Loucy (cell line): Measurements from ENCODE around the gene CIRBP.
A peak's percentile ranks its signal among the peaks of the same experiment; 100 is the strongest.

ENCODE experiments used
- H2AFZ ChIP-seq: fragments of 200-600 bp; sonication (generic); 2 replicates; pipeline ENCODE4 v1.6.0; 2016; ENCODE audit warnings: antibody characterized with exemption, mild to moderate bottlenecking, low read length, moderate library complexity
- H3F3A ChIP-seq: fragments of 200-600 bp; 2 replicates; pipeline ENCODE4 v1.6.0; 2016; ENCODE audit warnings: antibody characterized with exemption, low read depth, mild to moderate bottlenecking
- H3K27me3 ChIP-seq: fragments of 200-600 bp; sonication (generic); 2 replicates; pipeline ENCODE4 v1.6.1; 2014; ENCODE audit warnings: low read length, mild to moderate bottlenecking; ENCODE audit not compliant: insufficient read depth, poor library complexity, severe bottlenecking
- H3K36me3 ChIP-seq: fragments of 200-600 bp; sonication (generic); 2 replicates; pipeline ENCODE4 v1.6.1; 2016; ENCODE audit warnings: low read length; ENCODE audit not compliant: insufficient read depth
- H3K4me1 ChIP-seq: fragments of 200-600 bp; sonication (generic); 2 replicates; pipeline ENCODE4 v1.5.1; 2014; ENCODE audit warnings: low read length, mild to moderate bottlenecking; ENCODE audit not compliant: insufficient read depth, poor library complexity, severe bottlenecking
- H3K4me2 ChIP-seq: fragments of 200-600 bp; sonication (generic); 2 replicates; pipeline ENCODE4 v1.6.0; 2014; ENCODE audit warnings: antibody characterized with exemption, low read length, low read depth, mild to moderate bottlenecking; ENCODE audit not compliant: poor library complexity, severe bottlenecking
- H3K4me3 ChIP-seq: fragments of 200-600 bp; sonication (generic); 2 replicates; pipeline ENCODE4 v1.5.1; 2014; ENCODE audit warnings: low read length, mild to moderate bottlenecking, mixed read lengths; ENCODE audit not compliant: poor library complexity, severe bottlenecking
- H3K79me2 ChIP-seq: fragments of 200-600 bp; sonication (generic); 2 replicates; pipeline ENCODE4 v1.6.1; 2014; ENCODE audit warnings: low read length; ENCODE audit not compliant: insufficient read depth
- H3K9ac ChIP-seq: fragments of 200-600 bp; sonication (generic); 2 replicates; pipeline ENCODE4 v1.6.0; 2014; ENCODE audit warnings: mild to moderate bottlenecking, low read depth, low read length, moderate library complexity; ENCODE audit not compliant: poor library complexity, severe bottlenecking
- H3K9me2 ChIP-seq: fragments of 200-600 bp; sonication (generic); replicated peaks from 2 replicates; pipeline ENCODE4 v1.6.1; 2016; ENCODE audit warnings: low read depth, low read length, mixed read lengths
- H3K9me3 ChIP-seq: fragments of 200-600 bp; sonication (generic); 2 replicates; pipeline ENCODE4 v1.6.1; 2014; ENCODE audit warnings: mild to moderate bottlenecking, antibody characterized with exemption, low read length, low read depth; ENCODE audit not compliant: insufficient read depth
- H4K20me1 ChIP-seq: fragments of 200-600 bp; sonication (generic); 2 replicates; pipeline ENCODE4 v1.6.0; 2014; ENCODE audit warnings: antibody characterized with exemption, low read length, mild to moderate bottlenecking; ENCODE audit not compliant: insufficient read depth, poor library complexity, severe bottlenecking
- CTCF ChIP-seq: fragments of 200-600 bp; sonication (generic); conservative IDR thresholded peaks from 2 replicates; pipeline ENCODE4 v1.5.1; 2014; ENCODE audit warnings: mild to moderate bottlenecking, antibody characterized with exemption, low read length
- EZH2phosphoT487 ChIP-seq: fragments of 200-600 bp; IDR thresholded peaks from 2 replicates; pipeline ENCODE4 v1.6.1; 2018; ENCODE audit warnings: antibody characterized with exemption, mild to moderate bottlenecking, moderate library complexity, borderline replicate concordance

The CIRBP gene

DNA sequence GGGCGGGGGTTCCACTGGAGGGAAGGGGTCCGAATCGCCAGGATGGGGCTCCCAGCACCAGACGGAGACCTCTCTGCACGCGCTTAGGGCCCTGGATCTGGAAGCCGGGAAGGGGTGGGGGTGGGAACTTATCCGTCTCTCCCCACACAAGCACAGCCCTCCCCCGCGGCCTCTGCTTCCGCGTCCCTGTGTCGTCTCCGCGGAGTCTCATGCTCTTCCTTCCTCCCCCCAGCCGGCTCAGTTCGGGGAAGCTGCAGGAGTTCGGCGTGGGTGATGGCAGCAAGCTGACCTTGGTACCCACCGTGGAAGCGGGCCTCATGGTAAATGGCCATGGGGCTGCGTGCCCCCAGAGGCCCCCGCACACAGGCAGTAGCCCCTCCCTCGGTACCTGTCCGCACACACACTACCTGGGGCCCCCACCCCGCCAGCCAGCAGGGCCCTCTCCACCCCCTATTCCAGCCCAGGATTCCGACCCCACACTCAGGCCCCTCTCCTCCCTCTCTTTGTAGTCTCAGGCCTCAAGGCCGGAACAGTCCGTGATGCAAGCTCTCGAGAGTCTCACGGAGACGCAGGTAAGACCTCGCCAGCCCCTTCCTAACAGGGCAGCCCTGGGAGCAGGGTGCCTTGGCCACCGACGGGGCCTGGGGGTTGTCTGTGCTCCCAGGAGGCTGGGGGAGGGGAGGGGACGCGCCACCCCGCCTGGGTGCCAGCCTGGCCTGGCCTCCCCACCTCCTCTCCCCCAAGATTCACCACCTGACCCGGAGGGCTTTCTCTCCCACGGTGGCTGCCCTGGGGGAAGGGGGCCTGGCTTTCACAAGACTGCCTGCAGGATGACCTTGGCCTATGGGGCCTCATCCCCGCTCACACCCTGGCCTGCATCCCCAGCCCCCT lies 17.6 kb upstream of the CIRBP start:
- Histone ChIP-seq H4K20me1 (peaks cover 54% of the 10 kb centered on the region), H3K79me2 (peaks cover 67% of the 10 kb centered on the region)

GRCh38 chr19:1252221-1252820 lies 16.8 kb upstream of the CIRBP start:
- H3K27me3 ChIP-seq = no peaks in the 10 kb centered on the region
- H3F3A ChIP-seq = peaks cover 8% of the 10 kb centered on the region; the same call in 1 of the 2 replicates
- H3K4me1 ChIP-seq = peaks cover 16% of the 10 kb centered on the region
- TF ChIP-seq CTCF (no peak), EZH2phosphoT487 (no peak)
- H2AFZ ChIP-seq = no peak overlapping the region
- peaks cover 61% of the 10 kb centered on the region for H4K20me1 ChIP-seq
- H3K4me2 ChIP-seq = peak overlapping the region; percentile 98
- peaks cover 72% of the 10 kb centered on the region for H3K79me2 ChIP-seq
- H3K9me2 ChIP-seq = no peaks in the 10 kb centered on the region
- peak overlapping the region; percentile 95 for H3K9ac ChIP-seq
- H3K4me3 ChIP-seq = peak overlapping the region; percentile 90
- H3K36me3 ChIP-seq = peaks cover 31% of the 10 kb centered on the region; the same call in 1 of the 2 replicates
- no peaks in the 10 kb centered on the region for H3K9me3 ChIP-seq

More for the DNA sequence above, 17.6 kb upstream of the CIRBP start:
- no peak for TF ChIP-seq CTCF
- TF ChIP-seq EZH2phosphoT487 = no peak
- peaks cover 8% of the 10 kb centered on the region; the same call in 1 of the 2 replicates for H3F3A ChIP-seq
- peak overlapping the region; percentile 90 for H3K4me3 ChIP-seq
- H3K9ac ChIP-seq = peak overlapping the region; percentile 95
- H2AFZ ChIP-seq = no peak overlapping the region
- no peaks in the 10 kb centered on the region for H3K9me2 ChIP-seq
- H3K4me1 ChIP-seq = peaks cover 16% of the 10 kb centered on the region
- H3K4me2 ChIP-seq = peak overlapping the region; percentile 98
- H3K9me3 ChIP-seq = no peaks in the 10 kb centered on the region
- H3K36me3 ChIP-seq = peaks cover 24% of the 10 kb centered on the region; the same call in 1 of the 2 replicates
- no peaks in the 10 kb centered on the region for H3K27me3 ChIP-seq

- H3K36me3 ChIP-seq = peaks cover 37% of the 10 kb centered on the region; the same call in 1 of the 2 replicates
- H3K4me1 ChIP-seq = peaks cover 16% of the 10 kb centered on the region
Measured at GRCh38 chr19:1252821-1253513, 16.2 kb upstream of the CIRBP start.

More at GRCh38 chr19:1252821-1253513, 16.2 kb upstream of the CIRBP start:
- Histone ChIP-seq H3K4me3 (peak overlapping the region; percentile 90), H3K4me2 (peak overlapping the region; percentile 98), H4K20me1 (peaks cover 68% of the 10 kb centered on the region), H3K27me3 (no peaks in the 10 kb centered on the region), H3K9me2 (no peaks in the 10 kb centered on the region), H3F3A (peaks cover 8% of the 10 kb centered on the region; the same call in 1 of the 2 replicates), H2AFZ (no peak overlapping the region), H3K9ac (peak overlapping the region; percentile 95), H3K9me3 (no peaks in the 10 kb centered on the region), H3K79me2 (peaks cover 78% of the 10 kb centered on the region)
- TF ChIP-seq CTCF = no peak
- no peak for TF ChIP-seq EZH2phosphoT487
